Skeletal muscle cell (primary cell): ENCODE results near the gene UBQLN1.

Source experiments
- DNase-seq: peaks from one replicate; pipeline ENCODE4 v3.0.0-alpha.2; 2010; ENCODE audit warnings: low read depth
- H3K4me3 ChIP-seq: 2 replicates; pipeline ENCODE4 v1.5.1; 2011; ENCODE audit warnings: low read depth, mild to moderate bottlenecking, control low read depth, low read length, moderate library complexity

Gene UBQLN1

DNA sequence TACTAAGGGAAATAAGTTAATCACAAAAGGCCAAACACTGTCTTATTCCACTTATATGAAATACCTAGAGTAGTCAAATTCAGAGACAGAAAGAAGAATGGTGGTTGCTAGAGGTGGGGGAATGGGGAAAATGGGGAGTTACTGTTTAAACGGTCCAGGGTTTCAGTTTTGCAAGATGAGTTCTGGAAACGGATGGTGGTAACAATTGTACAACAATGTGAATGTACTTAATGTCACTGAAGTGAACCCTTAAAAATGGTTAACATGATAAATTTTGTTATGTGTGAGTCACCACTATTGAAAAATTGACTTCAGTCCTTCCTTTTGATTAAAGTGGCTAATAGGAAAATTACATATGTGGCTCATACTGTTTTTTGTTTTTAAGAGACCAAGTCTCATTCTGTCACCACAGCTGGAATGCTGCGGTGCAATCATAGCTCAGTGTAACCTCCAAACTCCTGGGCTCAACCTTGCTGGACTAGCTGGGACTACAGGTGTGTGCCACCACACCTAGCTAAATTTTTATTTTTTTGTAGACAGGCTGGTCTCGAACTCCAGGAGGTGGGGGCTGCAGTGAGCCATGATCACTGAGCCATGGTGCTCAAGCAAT lies 8.7 kb downstream of the UBQLN1 start:
- H3K4me3 ChIP-seq = no peak overlapping the region
- no peak for DNase-seq

DNA sequence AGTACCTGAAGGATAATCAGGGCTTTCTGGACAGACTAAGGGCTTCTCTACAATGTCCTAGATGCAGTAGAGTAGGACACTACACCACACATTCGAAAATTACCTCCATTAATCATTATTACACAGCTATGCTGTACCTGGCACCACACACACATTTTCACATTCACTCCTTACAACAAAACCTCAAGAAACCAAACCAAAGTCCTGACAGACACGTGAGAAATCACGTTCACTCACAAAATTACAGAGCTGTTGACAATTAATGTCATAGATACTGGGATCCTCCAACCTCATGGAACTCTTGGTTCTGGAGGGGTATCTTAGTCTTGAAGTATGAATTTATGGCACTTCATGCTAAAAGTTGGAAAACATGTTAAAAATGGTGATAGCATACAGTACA lies 16.3 kb downstream of the UBQLN1 start:
- no peak for DNase-seq
- no peak overlapping the region for H3K4me3 ChIP-seq

DNA sequence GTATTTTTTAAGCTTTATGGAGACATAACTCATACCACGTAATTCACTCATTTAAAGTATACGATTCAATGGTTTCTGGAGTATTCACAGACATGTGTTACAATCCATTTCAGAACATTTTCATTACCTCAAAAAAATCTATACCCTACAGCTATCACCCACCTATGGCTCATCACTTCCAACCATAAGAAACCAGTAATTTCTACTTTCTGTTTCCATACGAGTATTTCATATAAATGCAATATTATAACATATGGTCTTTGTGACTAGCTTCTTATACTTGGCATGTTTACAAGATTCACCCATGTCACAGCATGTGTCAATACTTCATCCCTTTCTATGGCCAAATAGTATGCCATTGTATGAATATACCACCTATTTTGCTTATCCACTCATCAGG lies 18.8 kb downstream of the UBQLN1 start:
- no peak overlapping the region for H3K4me3 ChIP-seq

DNA sequence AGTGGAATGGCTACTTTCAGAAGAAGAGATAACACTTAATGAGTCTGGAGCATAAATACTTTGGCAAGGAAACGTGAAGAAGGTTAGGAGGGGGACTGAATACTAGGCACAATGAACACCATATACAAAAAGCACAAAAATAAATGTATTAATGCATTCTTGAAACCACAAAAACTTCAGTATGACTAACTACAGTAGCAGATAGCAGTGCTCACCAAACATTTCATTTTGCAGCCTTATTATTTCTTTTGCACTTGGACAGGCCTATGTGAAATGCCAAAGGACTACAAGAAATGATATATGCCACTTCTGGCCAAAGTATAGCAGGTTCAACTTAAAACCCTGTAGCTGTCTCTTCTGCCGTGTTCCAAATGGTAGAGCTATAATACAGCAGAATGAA lies 26.3 kb downstream of the UBQLN1 start:
- DNase-seq = no peak
- H3K4me3 ChIP-seq = no peak overlapping the region

More for the DNA sequence above, 18.8 kb downstream of the UBQLN1 start:
- DNase-seq = no peak

DNA sequence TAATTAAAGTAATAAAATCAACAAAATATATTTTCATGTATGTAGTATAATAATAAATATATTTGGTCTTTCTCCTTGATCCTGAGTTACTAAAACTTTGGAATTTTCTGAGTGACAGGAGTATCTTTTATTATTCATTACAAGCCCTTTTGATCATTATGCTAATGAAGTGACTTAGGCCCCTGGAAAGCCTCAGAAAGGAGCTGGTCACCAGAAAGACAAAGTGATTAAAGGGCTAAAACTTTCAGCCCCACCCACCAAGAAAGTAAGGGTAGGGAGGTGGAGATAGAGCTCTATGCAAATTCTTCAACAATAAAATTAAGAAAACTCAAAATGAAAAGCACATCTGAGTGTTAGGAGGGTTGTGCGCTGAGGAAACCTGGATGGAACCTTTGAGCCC lies 27.5 kb downstream of the UBQLN1 start:
- DNase-seq = no peak
- no peak overlapping the region for H3K4me3 ChIP-seq

DNA sequence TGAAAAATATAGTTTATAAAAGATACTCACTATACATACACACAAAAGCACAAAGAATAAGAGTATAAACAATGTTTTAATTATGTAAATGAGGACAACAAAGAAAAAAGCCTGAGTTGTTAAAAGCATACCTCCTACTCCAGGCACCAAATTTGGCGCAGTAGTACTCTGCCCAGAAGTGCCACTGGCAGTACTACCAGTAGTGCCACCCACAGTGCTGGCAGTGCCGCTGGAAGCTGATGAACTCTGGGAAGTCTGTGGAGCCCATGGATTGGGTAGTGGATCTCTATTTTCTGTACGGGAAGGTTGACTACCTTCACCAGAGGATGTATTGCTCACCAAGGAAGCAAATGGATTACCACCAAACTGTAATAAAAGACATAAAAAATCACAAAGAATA lies 30.2 kb downstream of the UBQLN1 start:
- H3K4me3 ChIP-seq = no peak overlapping the region
- no peak for DNase-seq

DNA sequence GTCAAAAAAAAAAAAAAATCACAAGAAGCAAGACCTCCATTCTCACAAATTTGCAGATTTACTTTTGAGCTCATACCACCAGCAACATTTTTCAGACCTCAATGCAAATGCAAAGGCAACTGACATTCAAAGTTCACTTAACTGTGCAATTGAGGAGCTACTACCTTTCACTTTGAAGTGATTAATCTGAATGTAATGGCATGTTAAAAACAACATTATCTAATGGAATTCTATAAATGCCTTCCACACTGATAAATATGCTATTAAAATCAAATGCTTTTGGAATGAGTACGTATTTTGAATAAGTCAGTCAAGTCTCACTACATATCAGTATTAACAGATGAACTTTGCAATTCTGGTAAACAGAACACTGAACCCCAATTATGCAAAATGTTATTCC lies 32.3 kb downstream of the UBQLN1 start:
- H3K4me3 ChIP-seq = no peak overlapping the region
- DNase-seq = no peak

DNA sequence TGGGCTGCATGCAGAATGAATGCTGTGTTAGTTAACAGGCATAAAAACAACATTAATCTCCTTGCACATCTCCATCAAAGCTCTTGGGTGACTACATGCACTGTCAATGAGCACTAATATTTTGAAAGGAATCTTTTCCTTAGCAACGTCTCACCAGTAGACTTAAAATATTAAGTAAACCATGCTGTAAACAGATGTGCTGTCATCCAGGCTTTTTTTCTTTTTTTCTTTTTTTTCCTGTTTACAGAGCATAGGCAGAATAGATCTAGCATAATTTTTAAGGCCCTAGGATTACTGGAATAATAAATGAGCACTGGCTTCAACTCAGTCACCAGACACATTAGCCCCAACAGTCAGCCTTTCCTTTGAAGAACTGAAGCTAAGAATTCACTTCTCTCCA lies 36.3 kb downstream of the UBQLN1 start:
- DNase-seq = no peak

DNA sequence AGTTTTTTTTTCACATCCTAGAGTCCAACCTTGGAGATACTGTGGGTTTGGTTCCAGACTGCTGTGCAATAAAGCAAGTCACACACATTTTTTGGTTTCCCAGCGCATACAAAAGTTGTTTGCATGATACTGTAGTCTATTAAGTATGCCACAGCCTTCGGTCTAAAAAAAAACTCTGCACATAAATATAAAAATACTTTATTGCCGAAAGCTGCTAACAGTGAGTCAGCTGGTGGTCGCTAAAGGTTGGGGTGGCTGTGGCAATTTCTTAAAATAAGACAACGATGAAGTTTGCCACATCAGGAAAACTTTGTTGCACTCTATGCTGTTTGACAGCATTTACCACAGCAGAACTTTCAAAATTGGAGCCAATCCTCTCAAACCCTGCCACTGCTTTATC lies 37.4 kb downstream of the UBQLN1 start:
- DNase-seq = no peak
- no peak overlapping the region for H3K4me3 ChIP-seq

More for the DNA sequence above, 36.3 kb downstream of the UBQLN1 start:
- H3K4me3 ChIP-seq = no peak overlapping the region

DNA sequence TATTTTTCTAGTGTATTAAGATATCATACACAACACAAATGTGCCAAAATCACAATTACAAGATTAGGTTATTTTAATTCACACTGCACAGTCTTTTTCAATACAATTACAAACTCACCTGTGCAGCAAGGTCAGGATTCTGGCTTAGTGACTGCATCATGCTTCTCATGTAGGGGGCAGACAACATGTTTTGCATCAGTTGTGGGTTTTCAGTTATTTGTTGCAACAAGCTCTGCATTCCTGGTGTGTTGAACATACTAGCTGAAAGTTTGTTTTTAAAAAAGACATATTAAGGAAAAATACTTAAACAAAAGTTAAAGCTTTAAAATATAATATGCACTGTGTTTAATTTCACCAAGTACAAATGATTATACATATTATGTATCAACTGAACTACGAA lies 38.7 kb downstream of the UBQLN1 start:
- no peak for DNase-seq
- no peak overlapping the region for H3K4me3 ChIP-seq

DNA sequence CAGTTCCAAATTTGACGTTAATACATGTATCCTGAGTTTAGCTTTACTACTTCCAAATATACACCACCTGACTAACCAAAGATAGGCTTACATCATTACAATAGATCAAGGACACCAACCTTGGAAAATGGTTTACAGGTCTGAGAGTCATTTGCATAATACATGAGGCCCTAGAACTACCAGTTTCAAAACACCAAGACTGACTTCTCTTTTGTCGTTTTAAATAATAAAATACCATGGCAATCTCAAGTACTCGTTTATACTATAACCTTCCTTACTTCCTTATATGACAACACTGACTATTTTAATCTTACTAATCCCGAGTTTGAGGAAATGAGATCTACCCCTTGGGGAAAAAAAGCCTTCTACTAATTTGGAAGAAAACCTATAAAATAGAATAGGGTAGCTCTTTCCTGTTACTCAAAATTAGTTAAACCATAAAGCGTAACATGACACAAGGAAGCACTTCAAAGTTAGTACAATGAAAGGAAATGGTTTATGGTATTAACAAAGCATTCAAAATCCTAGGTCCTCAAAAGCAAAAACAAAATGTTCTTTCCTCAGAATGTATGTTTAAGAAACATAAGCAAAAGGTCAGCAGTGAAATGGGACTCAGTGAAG lies 42.1 kb downstream of the UBQLN1 start:
- H3K4me3 ChIP-seq = no peak overlapping the region
- DNase-seq = no peak

DNA sequence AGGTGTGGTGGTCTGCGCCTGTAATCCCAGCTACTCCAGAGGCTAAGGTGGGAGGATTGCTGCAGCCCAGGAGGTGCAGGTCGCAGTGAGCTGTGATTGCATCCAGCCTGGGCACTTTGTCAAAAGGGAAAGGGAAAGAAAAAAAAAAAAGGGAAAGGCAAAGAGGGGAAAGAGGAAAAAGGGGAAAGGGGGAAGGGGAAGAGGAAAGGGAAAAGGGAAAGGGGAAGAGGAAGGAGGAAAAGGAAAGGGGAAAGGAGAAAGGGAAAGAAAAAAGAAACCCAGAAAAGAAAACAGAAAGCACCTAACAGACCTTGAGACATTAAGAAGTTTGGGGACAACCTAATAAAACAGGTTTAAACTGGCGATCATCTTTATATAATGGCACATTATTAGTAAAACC lies 44.8 kb downstream of the UBQLN1 start:
- no peak for DNase-seq
- H3K4me3 ChIP-seq = no peak overlapping the region

DNA sequence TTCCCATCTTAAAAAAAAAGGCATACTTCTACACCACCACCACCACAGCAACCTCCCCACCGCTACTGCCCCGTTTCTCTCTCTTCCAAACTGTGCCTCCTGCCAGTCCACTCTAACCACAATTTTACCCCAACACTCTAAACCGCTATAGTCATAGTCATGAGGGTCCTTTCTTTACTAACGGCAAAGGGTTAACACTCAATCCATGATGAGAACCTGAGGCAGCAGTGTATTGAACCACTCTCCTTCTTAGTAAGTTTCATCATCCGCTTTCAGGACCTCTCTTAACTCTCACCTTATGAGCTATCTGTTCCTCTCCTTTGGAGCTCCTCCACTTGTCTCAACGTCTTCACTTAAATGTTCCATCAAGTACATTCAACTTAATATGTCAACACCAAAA lies 50.8 kb downstream of the UBQLN1 start:
- no peak for DNase-seq
- no peak overlapping the region for H3K4me3 ChIP-seq

DNA sequence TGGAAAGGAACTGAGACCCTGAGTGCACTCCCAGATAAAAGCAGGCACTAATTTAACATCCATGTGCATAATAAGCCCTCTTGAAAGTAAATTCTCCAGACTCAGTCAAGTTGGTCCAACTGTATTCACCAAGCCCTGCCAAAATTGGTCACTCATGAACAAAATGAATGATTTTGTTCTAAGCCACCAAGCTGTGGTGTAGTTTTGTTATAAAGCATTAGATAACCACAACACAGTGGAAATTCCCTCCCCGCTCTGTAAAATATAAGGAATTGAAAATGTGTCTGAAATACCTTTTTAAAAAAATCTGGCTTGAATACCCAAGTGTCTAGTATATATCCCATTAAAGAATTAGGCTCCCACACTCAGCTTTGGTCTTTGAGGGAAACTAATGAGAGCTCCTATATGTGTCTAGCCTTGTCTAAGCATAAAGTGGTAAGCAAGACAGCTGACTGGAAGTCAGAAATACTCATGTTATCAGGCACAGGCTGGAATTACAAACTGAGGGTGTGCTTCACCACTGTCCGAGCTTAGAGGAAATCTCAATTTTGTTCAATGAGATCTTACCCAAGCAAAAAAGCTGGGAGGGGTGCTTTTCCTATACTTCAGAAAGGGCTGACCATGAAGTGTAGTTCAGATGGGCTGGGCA lies 51.6 kb downstream of the UBQLN1 start:
- DNase-seq = no peak
- no peak overlapping the region for H3K4me3 ChIP-seq

DNA sequence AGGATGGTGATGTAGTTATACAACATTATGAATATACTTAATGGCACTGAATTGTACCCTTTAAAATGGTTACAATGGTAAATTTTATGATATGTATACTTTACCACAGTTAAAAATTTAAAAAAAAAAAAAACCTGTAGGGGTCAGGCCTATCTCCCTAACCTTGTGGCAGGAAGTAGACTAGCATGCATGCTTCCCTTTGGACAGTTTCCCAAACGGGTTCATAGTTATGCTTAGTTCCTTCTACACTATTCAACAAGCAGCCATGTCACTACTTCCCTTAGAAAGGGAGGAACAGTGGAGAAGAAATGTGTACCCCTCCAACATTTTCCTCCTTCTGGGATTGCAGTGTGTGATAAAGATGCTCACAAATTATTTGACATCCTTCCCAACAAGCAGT lies 52.3 kb downstream of the UBQLN1 start:
- H3K4me3 ChIP-seq = no peak overlapping the region
- DNase-seq = no peak

DNA sequence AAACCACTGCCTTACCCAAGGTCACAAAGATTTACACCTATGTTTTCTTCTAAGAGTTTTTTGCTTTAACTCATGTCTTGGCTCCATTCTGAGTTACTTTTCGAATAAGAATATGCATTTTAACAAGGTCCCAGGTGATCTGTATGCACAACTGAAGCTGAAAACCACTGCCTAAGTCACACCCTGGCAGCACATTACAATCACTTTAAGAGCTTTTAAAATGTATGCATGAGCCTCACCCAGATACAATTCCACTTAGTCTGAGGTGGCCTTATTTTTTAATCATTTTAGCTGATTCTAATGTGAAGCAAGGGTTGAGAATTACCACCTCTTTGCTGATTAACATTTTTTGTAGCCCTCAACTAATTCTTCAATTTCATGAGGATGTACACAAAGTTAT lies 55.3 kb downstream of the UBQLN1 start:
- H3K4me3 ChIP-seq = no peak overlapping the region
- DNase-seq = no peak

DNA sequence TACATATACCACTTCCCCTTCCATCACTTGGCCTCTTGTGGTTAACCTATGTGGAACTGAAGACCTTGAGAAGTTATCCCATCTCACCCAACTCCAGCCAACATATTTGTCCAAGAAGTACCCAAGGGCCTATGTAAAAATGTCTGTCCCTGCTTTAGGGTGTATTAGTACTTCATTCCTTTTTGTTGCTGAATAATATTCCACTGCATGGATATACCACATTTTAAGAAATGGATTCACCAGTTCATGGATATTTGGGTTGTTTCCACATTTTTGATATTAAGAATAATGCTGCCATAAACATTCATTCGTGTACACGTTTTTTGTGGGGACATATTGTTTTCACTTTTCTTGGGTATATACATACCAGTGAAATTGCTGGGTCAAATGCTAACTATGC lies 56.2 kb downstream of the UBQLN1 start:
- H3K4me3 ChIP-seq = no peak overlapping the region
- DNase-seq = no peak

DNA sequence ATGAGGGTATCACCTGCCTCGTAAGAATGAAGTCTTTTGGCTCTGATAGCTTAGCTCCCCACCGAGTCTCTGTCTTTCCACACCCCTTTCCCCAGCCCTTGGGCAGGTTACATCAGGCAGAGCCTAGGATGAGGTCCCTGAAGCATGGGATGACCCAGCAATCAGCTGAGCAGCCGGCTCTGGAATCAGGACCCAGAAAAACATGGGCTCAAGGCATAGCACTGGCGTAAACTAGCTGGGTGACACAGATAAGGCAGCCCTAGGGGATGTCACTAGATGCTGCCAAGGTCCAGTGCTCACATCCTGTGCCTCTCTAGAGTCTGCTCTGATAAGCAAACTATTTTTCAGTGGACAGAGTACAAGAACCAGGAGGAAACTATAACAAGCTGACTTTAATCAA lies 58.2 kb downstream of the UBQLN1 start:
- DNase-seq = no peak
- no peak overlapping the region for H3K4me3 ChIP-seq

DNA sequence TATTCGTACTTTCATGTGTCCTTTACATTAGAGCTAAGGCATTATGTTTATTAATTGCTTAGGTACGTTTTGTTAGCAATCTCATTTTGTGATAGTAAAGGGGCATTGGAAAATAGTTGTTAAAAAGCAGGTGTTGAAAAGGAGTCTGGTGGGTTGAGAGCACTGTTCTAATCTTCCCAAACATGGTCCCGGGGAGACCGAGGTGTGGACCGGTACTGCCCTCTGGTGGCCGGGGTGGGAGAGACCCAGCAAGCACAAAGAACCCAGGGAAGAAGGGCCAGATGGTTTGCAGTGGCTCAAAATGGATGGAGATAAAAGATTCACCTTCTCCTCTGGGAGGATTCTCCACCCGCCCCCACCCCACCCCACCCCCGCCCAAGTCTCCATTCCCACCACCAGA lies 58.7 kb downstream of the UBQLN1 start:
- DNase-seq = no peak
- H3K4me3 ChIP-seq = no peak overlapping the region

DNA sequence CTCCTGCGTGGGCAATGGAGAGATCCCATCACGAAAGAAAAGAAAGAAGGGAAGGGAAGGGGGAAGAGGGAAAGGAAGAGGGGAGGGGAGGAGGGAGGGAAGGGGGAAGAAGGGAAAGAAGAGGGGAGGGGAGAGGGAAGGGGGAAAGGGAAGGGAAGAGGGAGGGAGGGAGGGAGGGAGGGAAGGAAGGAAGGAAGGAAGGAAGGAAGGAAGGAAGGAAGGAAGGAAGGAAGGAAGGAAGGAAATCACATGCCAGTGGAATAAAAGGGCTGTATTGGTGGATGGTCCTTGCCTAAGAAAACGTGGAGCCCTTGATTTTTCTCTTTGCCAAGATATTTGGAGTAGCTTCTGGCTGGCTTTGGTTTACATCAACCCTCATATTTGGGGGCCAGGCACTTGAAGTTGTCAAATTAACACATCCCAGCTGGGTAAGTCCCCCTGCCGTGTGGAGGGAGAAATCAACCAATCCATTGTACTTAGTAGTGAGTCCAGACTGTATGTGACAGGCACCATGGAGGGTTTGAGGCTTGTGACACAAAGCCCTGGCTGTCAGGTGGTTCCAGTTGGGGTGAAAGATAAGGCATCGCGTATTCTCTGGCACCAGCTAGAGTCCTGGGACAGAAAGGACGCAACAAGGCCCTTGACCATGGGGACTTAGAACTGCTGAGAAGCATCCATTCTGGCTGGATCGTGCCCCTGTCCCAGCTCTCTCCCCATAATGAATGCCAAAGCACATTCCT lies 61.1 kb downstream of the UBQLN1 start:
- no peak for DNase-seq
- no peak overlapping the region for H3K4me3 ChIP-seq

DNA sequence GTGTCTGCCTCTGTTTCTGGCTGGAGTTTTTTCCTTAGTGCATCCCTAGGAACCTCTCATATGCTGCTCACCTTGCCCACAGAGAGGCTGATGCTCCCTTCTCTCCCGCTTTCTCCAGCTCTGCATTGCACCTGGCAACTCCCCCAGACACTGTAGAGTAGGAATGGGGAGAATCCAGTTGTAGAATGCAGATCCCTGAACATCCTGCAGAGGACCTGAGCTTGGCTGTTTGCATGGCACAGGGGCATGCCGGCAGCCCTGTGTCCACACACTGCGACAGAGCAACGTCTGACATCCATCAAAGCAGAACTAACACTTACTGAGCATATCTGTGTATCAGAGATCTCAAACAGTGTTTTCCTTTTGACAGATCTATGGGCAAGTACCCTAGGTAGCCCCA lies 65.0 kb downstream of the UBQLN1 start:
- no peak overlapping the region for H3K4me3 ChIP-seq
- no peak for DNase-seq
